ENCODE data around the gene IGFBP3.
"Not testable (repeated sequence)": the region's sequence is repeated elsewhere in the genome, so short reads cannot be mapped to it uniquely, and the experiment has no call there.

Gene IGFBP3

GRCh38 chr7:45920502-45921380 lies at the start of gene IGFBP3:
Gene IGFBP3 (minus strand): TSS chr7:45921272. CDS start chr7:45921140, 132 bp downstream.
- no peak for DNase-seq

GRCh38 chr7:45970454-45970853 lies 49.4 kb upstream of the IGFBP3 start:
- DNase-seq, result no peak

GRCh38 chr7:45969940-45970339 lies 48.9 kb upstream of the IGFBP3 start:
- DNase-seq, result no peak

GRCh38 chr7:45968856-45969541 lies 47.9 kb upstream of the IGFBP3 start:
- no peak for DNase-seq

- DNase-seq, result no peak
Measured at GRCh38 chr7:45968312-45968711, 47.2 kb upstream of the IGFBP3 start.

- no peak for DNase-seq
Measured at GRCh38 chr7:45967591-45968157, 46.6 kb upstream of the IGFBP3 start.

- no peak for DNase-seq
Measured at GRCh38 chr7:45962861-45963260, 41.8 kb upstream of the IGFBP3 start.

GRCh38 chr7:45957721-45958120 lies 36.6 kb upstream of the IGFBP3 start:
- no peak for DNase-seq

GRCh38 chr7:45955286-45955685 lies 34.2 kb upstream of the IGFBP3 start:
- no peak for DNase-seq

GRCh38 chr7:45953055-45953454 lies 32.0 kb upstream of the IGFBP3 start:
- DNase-seq, result not testable (repeated sequence)

- DNase-seq, result no peak
Measured at GRCh38 chr7:45944058-45944457, 23.0 kb upstream of the IGFBP3 start.

GRCh38 chr7:45940939-45941338 lies 19.9 kb upstream of the IGFBP3 start:
- no peak for DNase-seq

- peak; percentile 43 for DNase-seq
Measured at GRCh38 chr7:45940237-45940781, 19.2 kb upstream of the IGFBP3 start.

GRCh38 chr7:45939574-45939973 lies 18.5 kb upstream of the IGFBP3 start:
- DNase-seq, result no peak

GRCh38 chr7:45938626-45939302 lies 17.7 kb upstream of the IGFBP3 start:
- DNase-seq, result no peak

GRCh38 chr7:45937862-45938261 lies 16.8 kb upstream of the IGFBP3 start:
- DNase-seq, result no peak

GRCh38 chr7:45937301-45937700 lies 16.2 kb upstream of the IGFBP3 start:
- DNase-seq, result no peak

- no peak for DNase-seq
Measured at GRCh38 chr7:45930967-45931366, 9.9 kb upstream of the IGFBP3 start.

- no peak for DNase-seq
Measured at GRCh38 chr7:45927721-45928120, 6.6 kb upstream of the IGFBP3 start.

- DNase-seq, result no peak
Measured at GRCh38 chr7:45924283-45924682, 3.2 kb upstream of the IGFBP3 start.

GRCh38 chr7:45923818-45924217 lies 2.7 kb upstream of the IGFBP3 start:
- no peak for DNase-seq

GRCh38 chr7:45923290-45923689 lies 2.2 kb upstream of the IGFBP3 start:
- DNase-seq, result peak; percentile 54

GRCh38 chr7:45922810-45923209 lies 1.7 kb upstream of the IGFBP3 start:
- no peak for DNase-seq
